Gastrocnemius medialis (tissue), 4 donors: Measurements from ENCODE around the gene BIN2. TPM values are rescaled to one million over a fixed set of nuclear protein-coding genes. Genes with fewer than 3 reads are reported as not detected.

Source experiments
- ATAC-seq, 2 donors: fragments of 150-250 bp; one replicate each; pipeline ENCODE4 v1.9.1; 2016
- DNase-seq, 2 donors: peaks; one replicate each; pipeline ENCODE4 v3.0.0-alpha.2; 2019
- H3K27ac ChIP-seq, 4 donors: fragments of 200-600 bp; sonication (generic); 1 replicate in 1 of 4; 2 replicates in 3 of 4; pipeline ENCODE4 v1.5.1; 2016 to 2018; ENCODE audit warnings: mild to moderate bottlenecking in 2 of 4, moderate library complexity in 1 of 4
- H3K27me3 ChIP-seq, 3 donors: fragments of 200-600 bp; sonication (generic) in 2 of 3; 1 replicate in 1 of 3; 2 replicates in 2 of 3; pipeline versions ENCODE4 v1.5.1 to v1.6.0; 2016 to 2019; ENCODE audit warnings: mild to moderate bottlenecking in 1 of 3, moderate library complexity in 1 of 3
- H3K36me3 ChIP-seq, 2 donors: fragments of 200-600 bp; sonication (generic) in 1 of 2; one replicate each; pipeline ENCODE4 v1.5.1; 2017 to 2018
- H3K4me1 ChIP-seq, 2 donors: fragments of 200-600 bp; sonication (generic) in 1 of 2; one replicate each; pipeline ENCODE4 v1.5.1; 2016 to 2017; ENCODE audit warnings: mild to moderate bottlenecking in 2 of 2
- H3K4me3 ChIP-seq, 4 donors: fragments of 200-600 bp; sonication (generic) in 3 of 4; 1 replicate in 1 of 4; 2 replicates in 3 of 4; pipeline ENCODE4 v1.5.1; 2016 to 2019; ENCODE audit warnings: mild to moderate bottlenecking in 2 of 4
- H3K9me3 ChIP-seq, 3 donors: fragments of 200-600 bp; sonication (generic) in 2 of 3; 1 replicate in 1 of 3; 2 replicates in 2 of 3; pipeline ENCODE4 v1.5.1; 2016 to 2019
- CTCF ChIP-seq, 5 experiments: fragments of 450-650 bp in 3 of 5; fragments of 200-600 bp in 2 of 5; sonication (generic) in 2 of 5; IDR thresholded peaks in 4 of 5; conservative IDR thresholded peaks in 1 of 5; 1 replicate in 4 of 5; 2 replicates in 1 of 5; pipeline ENCODE4 v1.5.1; 2016 to 2019; ENCODE audit warnings: antibody characterized with exemption in 5 of 5, mild to moderate bottlenecking in 3 of 5, moderate library complexity in 3 of 5
- POLR2A ChIP-seq, 2 donors: fragments of 450-650 bp; IDR thresholded peaks; one replicate each; pipeline ENCODE4 v1.6.1; 2017; ENCODE audit warnings: antibody characterized with exemption in 2 of 2, mild to moderate bottlenecking in 2 of 2, moderate library complexity in 2 of 2
- in situ Hi-C, 4 donors: fragments of 200-750 bp; cut with MboI; loops; one replicate each; pipeline versions ENCODE4 v1.15.0 to v1.8.0; 2017; ENCODE audit warnings: low sequenced_read_pairs in 4 of 4
- intact Hi-C: fragments of 100-400 bp; cut with DNase I; formaldehyde crosslinking; loops from one replicate; pipeline ENCODE4 v1.15.1; 2023; ENCODE audit warnings: low total_unique reads
- total RNA-seq, 4 donors: library from RNA; depleted of rRNA; stranded (reverse); fragments of >200 nt; gene quantifications; one replicate each; pipeline versions ENCODE4 v1.1.0 to v1.2.3, GENCODE V29; 2016

Gene BIN2
- total RNA-seq, 4 donors from 2014 or later, result 0.87 to 1.3 (median 1.2) TPM

GRCh38 chr12:51270067-51270950, 53.7 kb downstream of the BIN2 start, which contains the start of gene SMAGP:
SMAGP (minus strand) TSS chr12:51270415; CDS start chr12:51269278, 1,137 bp downstream.
- Histone ChIP-seq H3K27me3 (peaks cover 8 to 30% (median 15%) of the 10 kb centered on the region in 3 donors), H3K9me3 (no peaks in the 10 kb centered on the region), H3K4me3 (peak within 1 kb of the TSS; percentile 66 to 93 (median 73)), H3K4me1 (peaks cover 0 to 6% of the 10 kb centered on the region in 2 donors), H3K27ac (peak within 1 kb of the TSS; percentile 35 to 74 (median 60)), H3K36me3 (no peaks in the 10 kb centered on the region)
- TF ChIP-seq CTCF (IDR thresholded peaks at IDR 0.05 in 4 of 5, conservative IDR thresholded peaks at IDR 0.05 in 1 of 5) (peak in 1 of 5 experiments; percentile 18), POLR2A (IDR thresholded peaks at IDR 0.05) (no peak)
- in situ Hi-C loops, result loop anchor here in 1 of 4 donors (25.0 kb wide), 1 partner anchor 267 kb away; no protein-coding TSS in a partner anchor
- DNase-seq (no peak), ATAC-seq (peak; percentile 50 to 63)
- intact Hi-C loops, result loop anchor here (2.0 kb wide), 1 partner anchor 70 kb away; no protein-coding TSS in a partner anchor

DNA sequence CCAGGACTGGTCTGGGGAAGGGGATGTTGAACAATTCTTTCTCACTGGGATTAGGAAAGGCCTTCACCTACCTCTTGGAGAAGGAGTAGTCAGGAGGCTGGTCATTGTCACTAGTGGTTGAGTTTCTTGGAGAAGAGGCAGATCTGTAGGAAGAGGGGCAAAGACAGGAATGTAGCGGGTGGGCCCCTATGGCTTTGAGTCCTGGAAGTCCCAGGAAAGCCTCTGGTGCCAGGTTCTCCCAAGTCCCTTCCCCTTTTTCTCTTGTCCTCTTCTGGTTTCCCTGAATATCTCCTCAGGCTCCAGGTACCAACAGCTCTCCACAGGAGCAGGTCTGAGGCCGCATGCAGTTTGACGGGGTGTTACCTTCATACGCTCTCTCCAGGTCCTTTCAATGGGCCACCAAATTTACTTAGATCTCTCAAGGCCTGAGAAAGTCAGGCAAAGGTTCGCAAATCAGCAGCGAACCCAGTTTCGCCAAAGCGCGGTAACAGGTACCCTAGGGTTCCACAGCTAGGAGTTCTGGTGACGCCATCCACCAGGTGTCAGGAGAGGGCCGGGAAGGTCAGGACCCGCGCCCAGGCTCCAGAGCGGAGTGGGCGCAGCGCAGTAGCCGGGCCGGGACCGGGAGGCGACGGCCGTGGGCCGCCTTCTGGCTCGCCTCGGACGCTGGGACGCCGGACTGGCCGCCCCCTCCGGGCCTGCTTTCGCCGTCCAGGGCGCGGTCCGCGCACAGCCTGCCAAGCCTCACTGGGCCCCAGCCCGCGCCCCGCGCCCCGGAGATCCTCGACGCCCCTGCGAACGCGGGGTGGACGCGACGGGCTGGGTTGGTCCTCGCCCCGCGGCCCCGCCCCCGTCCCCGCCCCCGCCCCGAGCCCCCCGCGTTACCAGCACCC, 54.6 kb downstream of the BIN2 start:
- TF ChIP-seq CTCF (IDR thresholded peaks at IDR 0.05 in 4 of 5, conservative IDR thresholded peaks at IDR 0.05 in 1 of 5), result peak in 4 of 5 experiments; percentile 22 to 47 (median 42)
- no peak for TF ChIP-seq POLR2A (IDR thresholded peaks at IDR 0.05)
- intact Hi-C loops (loop anchor here (2.0 to 5.0 kb wide), 2 partner anchors 71 to 263 kb away; no protein-coding TSS in a partner anchor), in situ Hi-C loops (loop anchor here in 2 of 4 donors (5.0 to 25.0 kb wide), 3 partner anchors 73 to 268 kb away; partner anchors contain the start of gene CELA1 (in 1 of the 2))
- H3K4me1 ChIP-seq, result peaks cover 0 to 6% of the 10 kb centered on the region in 2 donors
- H3K36me3 ChIP-seq, result no peaks in the 10 kb centered on the region
- peak overlapping the region in 3 of 4 donors; percentile 43 to 74 (median 61) for H3K27ac ChIP-seq
- ATAC-seq, result peak; percentile 38 to 62
- H3K27me3 ChIP-seq, result peaks cover 8 to 30% (median 15%) of the 10 kb centered on the region in 3 donors
- peak overlapping the region; percentile 66 to 93 (median 73) for H3K4me3 ChIP-seq
- no peak for DNase-seq
- H3K9me3 ChIP-seq, result no peaks in the 10 kb centered on the region

GRCh38 chr12:51265024-51265423, 59.0 kb downstream of the BIN2 start:
- Histone ChIP-seq H3K27ac (no peak overlapping the region), H3K9me3 (no peaks in the 10 kb centered on the region), H3K27me3 (no peaks in the 10 kb centered on the region), H3K4me1 (no peaks in the 10 kb centered on the region), H3K36me3 (no peaks in the 10 kb centered on the region), H3K4me3 (no peak overlapping the region)
- in situ Hi-C loops (loop anchor here in 2 of 4 donors (5.0 to 25.0 kb wide), 3 partner anchors 77 to 272 kb away; partner anchors contain the start of gene CELA1 (in 1 of the 2)), intact Hi-C loops (loop anchor here (5.0 kb wide), 1 partner anchor 267 kb away; no protein-coding TSS in a partner anchor)
- TF ChIP-seq POLR2A (IDR thresholded peaks at IDR 0.05), result no peak
- no peak for TF ChIP-seq CTCF (IDR thresholded peaks at IDR 0.05 in 4 of 5, conservative IDR thresholded peaks at IDR 0.05 in 1 of 5)
- ATAC-seq (no peak), DNase-seq (no peak)

DNA sequence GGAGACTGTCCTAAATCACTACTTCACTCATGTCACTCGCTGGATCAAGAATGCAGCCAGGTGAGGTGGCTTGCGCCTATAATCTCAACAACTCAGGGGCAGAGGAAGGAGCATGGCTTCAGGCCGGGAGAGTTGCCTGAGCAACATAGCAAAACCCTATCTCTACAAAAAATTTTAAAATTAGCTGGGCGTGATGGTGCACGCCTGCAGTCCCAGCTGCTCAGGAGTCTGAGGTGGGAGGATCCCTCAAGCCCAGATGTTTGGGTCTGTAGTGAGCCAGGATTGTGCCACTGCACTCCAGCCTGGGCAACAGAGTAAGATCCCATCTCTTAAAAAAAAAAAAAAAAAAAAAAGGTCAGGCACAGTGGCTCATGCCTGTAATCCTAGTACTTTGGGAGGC, 59.7 kb downstream of the BIN2 start:
- ATAC-seq (no peak), DNase-seq (no peak)
- TF ChIP-seq CTCF (IDR thresholded peaks at IDR 0.05 in 4 of 5, conservative IDR thresholded peaks at IDR 0.05 in 1 of 5), result no peak
- Histone ChIP-seq H3K27ac (no peak overlapping the region), H3K4me3 (no peak overlapping the region), H3K4me1 (no peaks in the 10 kb centered on the region), H3K36me3 (no peaks in the 10 kb centered on the region), H3K27me3 (no peaks in the 10 kb centered on the region), H3K9me3 (no peaks in the 10 kb centered on the region)
- in situ Hi-C loops, result loop anchor here in 2 of 4 donors (10.0 to 25.0 kb wide), 2 partner anchors 81 to 273 kb away; partner anchors contain the start of gene CELA1 (in 1 of the 2)
- intact Hi-C loops, result no loop called here
